AG09309 (cell line): ENCODE data around the gene ERCC1.

Source experiments
- DNase-seq: peaks from one replicate; pipeline ENCODE4 v3.0.0-alpha.2; 2010; ENCODE audit warnings: low read depth
- H3K4me3 ChIP-seq: 2 replicates; pipeline ENCODE4 v1.5.1; 2011; ENCODE audit warnings: mild to moderate bottlenecking, low read depth, low read length, moderate library complexity; ENCODE audit not compliant: control insufficient read depth
- TF ChIP-seq, protein P1 (sequence below): IDR thresholded peaks from 2 replicates; pipeline ENCODE4 v1.5.1; 2011; ENCODE audit warnings: mild to moderate bottlenecking, low read depth, low read length, inconsistent platforms; ENCODE audit not compliant: insufficient read depth, control insufficient read depth; ENCODE audit errors: missing control alignments

ERCC1 gene

GRCh38 chr19:45464852-45465441, 41.2 kb upstream of the ERCC1 start:
- no peak for DNase-seq
- no peak overlapping the region for H3K4me3 ChIP-seq
- TF ChIP-seq, protein P1, sequence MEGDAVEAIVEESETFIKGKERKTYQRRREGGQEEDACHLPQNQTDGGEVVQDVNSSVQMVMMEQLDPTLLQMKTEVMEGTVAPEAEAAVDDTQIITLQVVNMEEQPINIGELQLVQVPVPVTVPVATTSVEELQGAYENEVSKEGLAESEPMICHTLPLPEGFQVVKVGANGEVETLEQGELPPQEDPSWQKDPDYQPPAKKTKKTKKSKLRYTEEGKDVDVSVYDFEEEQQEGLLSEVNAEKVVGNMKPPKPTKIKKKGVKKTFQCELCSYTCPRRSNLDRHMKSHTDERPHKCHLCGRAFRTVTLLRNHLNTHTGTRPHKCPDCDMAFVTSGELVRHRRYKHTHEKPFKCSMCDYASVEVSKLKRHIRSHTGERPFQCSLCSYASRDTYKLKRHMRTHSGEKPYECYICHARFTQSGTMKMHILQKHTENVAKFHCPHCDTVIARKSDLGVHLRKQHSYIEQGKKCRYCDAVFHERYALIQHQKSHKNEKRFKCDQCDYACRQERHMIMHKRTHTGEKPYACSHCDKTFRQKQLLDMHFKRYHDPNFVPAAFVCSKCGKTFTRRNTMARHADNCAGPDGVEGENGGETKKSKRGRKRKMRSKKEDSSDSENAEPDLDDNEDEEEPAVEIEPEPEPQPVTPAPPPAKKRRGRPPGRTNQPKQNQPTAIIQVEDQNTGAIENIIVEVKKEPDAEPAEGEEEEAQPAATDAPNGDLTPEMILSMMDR: no peak

DNA sequence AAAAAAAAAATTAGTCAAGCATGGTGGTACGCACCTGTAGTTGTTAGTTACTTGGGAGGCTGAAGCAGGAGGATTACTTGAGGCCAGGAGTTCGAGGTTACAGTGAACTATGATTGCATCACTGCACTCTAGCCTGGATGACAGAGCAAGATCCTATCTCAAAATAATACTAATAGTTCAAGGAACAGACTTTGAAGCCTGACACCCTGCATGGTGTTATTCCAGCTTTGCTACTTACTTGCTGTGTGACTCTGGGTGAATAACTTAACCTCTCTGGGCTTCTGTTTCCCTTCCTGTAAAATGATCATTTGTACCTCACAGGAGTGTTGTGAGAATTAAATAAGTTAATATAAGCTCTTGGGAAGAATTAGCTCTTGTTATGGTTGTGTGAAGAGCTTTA, 40.6 kb upstream of the ERCC1 start:
- DNase-seq: no peak
- no peak overlapping the region for H3K4me3 ChIP-seq
- TF ChIP-seq, protein P1: no peak

DNA sequence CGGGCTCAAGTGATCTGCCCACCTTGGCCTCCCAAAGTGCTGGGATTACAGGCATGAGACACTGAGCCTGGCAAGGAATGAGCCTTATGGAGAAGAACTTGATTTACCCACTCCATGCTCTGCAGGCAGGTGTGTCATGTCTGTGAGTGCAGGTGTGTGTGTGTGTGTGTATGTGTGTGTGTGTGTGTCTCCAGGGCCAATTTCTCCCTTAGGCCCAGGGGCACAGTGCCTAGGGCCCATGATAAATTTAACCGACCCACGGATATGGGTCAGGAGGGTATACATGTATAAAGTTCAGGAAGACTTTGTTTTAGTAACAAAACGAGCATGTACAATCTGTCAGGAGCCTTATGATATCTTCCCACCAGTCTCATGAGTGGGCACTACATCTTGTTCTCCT, 39.5 kb upstream of the ERCC1 start:
- TF ChIP-seq, protein P1: no peak
- H3K4me3 ChIP-seq: no peak overlapping the region
- no peak for DNase-seq

DNA sequence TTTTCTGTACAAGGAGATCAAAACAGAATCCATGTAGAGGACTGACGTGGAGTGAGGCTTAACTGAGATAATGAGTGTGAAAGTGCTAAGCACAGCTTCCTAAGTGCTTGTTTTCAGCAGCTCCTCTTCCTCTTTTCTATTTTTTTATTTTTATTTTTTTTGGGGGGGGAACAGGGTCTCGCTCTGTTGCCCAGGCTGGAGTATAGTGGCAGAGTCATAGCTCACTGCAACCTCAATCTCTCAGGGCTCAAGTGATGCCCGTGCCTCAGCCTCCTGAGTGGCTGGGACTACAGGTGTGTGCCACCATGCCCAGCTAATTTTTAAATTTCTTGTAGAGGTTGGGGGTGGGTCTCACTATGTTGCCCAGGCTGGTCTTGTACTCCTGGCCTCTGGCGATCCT, 38.5 kb upstream of the ERCC1 start:
- TF ChIP-seq, protein P1: no peak
- DNase-seq: no peak
- no peak overlapping the region for H3K4me3 ChIP-seq

- DNase-seq: no peak
- H3K4me3 ChIP-seq: no peak overlapping the region
- TF ChIP-seq, protein P1: no peak
Observed at GRCh38 chr19:45460807-45461347, 37.2 kb upstream of the ERCC1 start.

GRCh38 chr19:45457776-45458175, 34.1 kb upstream of the ERCC1 start:
- TF ChIP-seq, protein P1: no peak
- DNase-seq: no peak
- no peak overlapping the region for H3K4me3 ChIP-seq
